Measurements from ENCODE around the gene RIN3. TPM values are rescaled to one million over a fixed set of nuclear protein-coding genes. Genes with fewer than 3 reads are reported as not detected.
A peak's percentile ranks its signal among the peaks of the same experiment; 100 is the strongest.

Gene RIN3
- polyA plus RNA-seq, 4 donors = 1.8 to 18.9 (median 12.1) TPM

DNA sequence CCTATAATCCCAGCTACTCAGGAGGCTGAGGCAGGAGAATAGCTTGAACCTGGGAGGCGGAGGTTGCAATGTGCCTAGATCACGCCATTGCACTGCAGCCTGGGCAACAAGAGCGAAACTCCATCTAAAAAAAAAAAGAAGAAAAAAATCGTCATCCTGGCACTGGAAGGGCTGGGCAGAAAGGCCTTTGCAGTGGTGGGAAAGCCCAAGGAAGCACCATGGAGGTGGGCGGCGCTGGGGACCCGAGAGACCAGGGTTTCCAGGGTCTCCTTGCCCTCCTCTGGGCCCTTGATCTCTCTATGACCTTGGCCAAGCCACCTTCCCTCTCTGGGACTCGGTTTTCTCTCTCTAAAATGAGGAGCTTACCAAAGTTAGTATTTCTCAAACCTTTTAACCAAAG, 169.5 kb downstream of the RIN3 start:
- peaks cover 4 to 56% (median 8%) of the 10 kb centered on the region in 3 donors for H3K36me3 ChIP-seq (ENCODE audit: control insufficient read depth in 3 of 3, insufficient read depth in 2 of 3, low read depth in 1 of 3, low read length in 3 of 3)

DNA sequence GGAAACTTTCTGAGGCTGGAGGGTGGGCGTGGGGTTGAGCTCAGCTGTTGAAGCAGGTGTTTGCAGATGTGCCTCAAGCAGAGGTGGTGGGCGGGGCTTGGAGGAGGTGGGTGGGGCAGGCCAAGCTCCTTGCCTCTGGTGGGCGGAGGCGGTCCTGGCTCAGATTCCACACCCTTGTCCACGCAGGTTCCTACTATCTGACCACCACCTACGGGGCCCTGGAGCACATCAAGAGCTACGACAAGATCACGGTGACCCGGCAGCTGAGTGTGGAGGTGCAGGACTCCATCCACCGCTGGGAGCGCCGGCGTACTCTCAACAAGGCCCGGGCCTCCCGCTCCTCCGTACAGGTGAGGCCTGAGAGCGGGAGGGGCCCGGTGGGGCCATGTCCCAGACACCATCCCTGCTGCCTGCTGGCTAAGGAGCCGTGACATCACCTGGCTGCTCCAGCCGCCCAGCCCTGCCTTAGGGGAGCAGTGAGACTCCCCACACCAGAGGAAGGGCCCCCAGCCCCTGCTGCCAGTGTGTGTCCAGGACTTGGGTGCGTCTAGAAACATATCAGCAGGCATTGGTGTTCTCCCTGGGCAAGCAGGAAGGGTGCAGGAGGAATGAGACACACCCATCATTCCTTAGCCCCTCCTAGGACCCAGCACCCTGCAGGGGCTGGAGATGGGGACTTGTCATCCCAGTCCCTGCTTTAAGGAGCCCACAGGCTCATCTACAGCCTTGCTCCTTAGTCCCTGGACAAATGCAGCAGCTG, 171.4 kb downstream of the RIN3 start:
- 89 to 92% (median 91%) methylated on average over 20 to 21 of the region's 21 CpGs for WGBS, 3 donors
- Histone ChIP-seq H3K27ac (ENCODE audit: low read depth in 1 of 3, low read length in 2 of 3) (no peak overlapping the region), H3K4me1 (ENCODE audit: control insufficient read depth in 3 of 3, insufficient read depth in 2 of 3, low read depth in 1 of 3, low read length in 2 of 3) (peaks cover 0 to 18% (median 0%) of the 10 kb centered on the region in 3 donors), H3K36me3 (ENCODE audit: control insufficient read depth in 3 of 3, insufficient read depth in 2 of 3, low read depth in 1 of 3, low read length in 3 of 3) (peaks cover 0 to 48% (median 4%) of the 10 kb centered on the region in 3 donors), H3K4me3 (ENCODE audit: low read depth in 1 of 3, low read length in 3 of 3) (no peak overlapping the region), H3K9me3 (ENCODE audit: control insufficient read depth in 2 of 2, insufficient read depth in 1 of 2, low read depth in 1 of 2, low read length in 1 of 2) (peaks cover 0 to 2% of the 10 kb centered on the region in 2 donors), H3K27me3 (ENCODE audit: control insufficient read depth in 3 of 3, insufficient read depth in 3 of 3, low read length in 3 of 3) (peaks cover 0 to 4% (median 0%) of the 10 kb centered on the region in 3 donors)
- no peak for DNase-seq
- no peak for FAIRE-seq

More for the DNA sequence above, 169.5 kb downstream of the RIN3 start:
- Histone ChIP-seq H3K9me3 (ENCODE audit: control insufficient read depth in 2 of 2, insufficient read depth in 1 of 2, low read depth in 1 of 2, low read length in 1 of 2) (peaks cover 0 to 2% of the 10 kb centered on the region in 2 donors), H3K27me3 (ENCODE audit: control insufficient read depth in 3 of 3, insufficient read depth in 3 of 3, low read length in 3 of 3) (peaks cover 0 to 4% (median 0%) of the 10 kb centered on the region in 3 donors), H3K4me3 (ENCODE audit: low read depth in 1 of 3, low read length in 3 of 3) (no peak overlapping the region), H3K4me1 (ENCODE audit: control insufficient read depth in 3 of 3, insufficient read depth in 2 of 3, low read depth in 1 of 3, low read length in 2 of 3) (peaks cover 0 to 18% (median 0%) of the 10 kb centered on the region in 3 donors), H3K27ac (ENCODE audit: low read depth in 1 of 3, low read length in 2 of 3) (no peak overlapping the region)
- FAIRE-seq = no peak
- WGBS, 3 donors = 88 to 97% (median 93%) methylated on average over 8 of the region's 8 CpGs
- DNase-seq = no peak

DNA sequence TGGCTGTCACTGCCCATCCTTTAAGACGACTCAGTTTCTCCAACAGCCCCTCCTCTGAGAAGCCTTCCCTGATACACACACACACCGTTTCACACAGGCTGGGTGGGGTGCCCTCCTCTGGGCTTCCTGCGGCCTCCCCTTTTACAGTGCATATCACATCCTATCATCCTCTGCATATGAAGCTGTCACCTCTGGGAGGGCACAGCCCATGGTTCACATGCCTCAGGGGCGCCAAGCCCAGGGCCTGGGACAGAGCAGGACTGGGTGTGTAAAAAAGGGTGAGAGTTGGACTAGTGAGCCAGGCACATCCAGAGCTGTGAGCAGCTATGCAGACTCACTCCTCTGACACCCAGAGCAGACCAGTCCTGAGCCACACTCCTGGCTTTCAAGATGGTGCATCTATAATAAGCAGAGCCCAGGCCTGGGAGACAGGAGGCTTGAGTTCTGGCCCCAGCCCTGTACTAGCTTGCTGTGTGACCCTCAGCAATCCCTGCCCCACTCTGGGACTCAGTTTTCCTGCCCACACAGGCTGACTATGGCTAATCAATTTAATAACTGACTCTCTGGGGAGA, 172.3 kb downstream of the RIN3 start:
- no peak for DNase-seq
- H3K4me1 ChIP-seq (ENCODE audit: control insufficient read depth in 3 of 3, insufficient read depth in 2 of 3, low read depth in 1 of 3, low read length in 2 of 3) = peaks cover 0 to 14% (median 0%) of the 10 kb centered on the region in 3 donors
- no peak overlapping the region for H3K4me3 ChIP-seq (ENCODE audit: low read depth in 1 of 3, low read length in 3 of 3)
- no peaks in the 10 kb centered on the region for H3K9me3 ChIP-seq (ENCODE audit: control insufficient read depth in 2 of 2, insufficient read depth in 1 of 2, low read depth in 1 of 2, low read length in 1 of 2)
- WGBS, 3 donors = 83 to 95% (median 90%) methylated on average over 4 of the region's 4 CpGs
- H3K27me3 ChIP-seq (ENCODE audit: control insufficient read depth in 3 of 3, insufficient read depth in 3 of 3, low read length in 3 of 3) = peaks cover 0 to 4% (median 0%) of the 10 kb centered on the region in 3 donors
- peaks cover 0 to 48% (median 3%) of the 10 kb centered on the region in 3 donors for H3K36me3 ChIP-seq (ENCODE audit: control insufficient read depth in 3 of 3, insufficient read depth in 2 of 3, low read depth in 1 of 3, low read length in 3 of 3)
- no peak for FAIRE-seq
- no peak overlapping the region for H3K27ac ChIP-seq (ENCODE audit: low read depth in 1 of 3, low read length in 2 of 3)

DNA sequence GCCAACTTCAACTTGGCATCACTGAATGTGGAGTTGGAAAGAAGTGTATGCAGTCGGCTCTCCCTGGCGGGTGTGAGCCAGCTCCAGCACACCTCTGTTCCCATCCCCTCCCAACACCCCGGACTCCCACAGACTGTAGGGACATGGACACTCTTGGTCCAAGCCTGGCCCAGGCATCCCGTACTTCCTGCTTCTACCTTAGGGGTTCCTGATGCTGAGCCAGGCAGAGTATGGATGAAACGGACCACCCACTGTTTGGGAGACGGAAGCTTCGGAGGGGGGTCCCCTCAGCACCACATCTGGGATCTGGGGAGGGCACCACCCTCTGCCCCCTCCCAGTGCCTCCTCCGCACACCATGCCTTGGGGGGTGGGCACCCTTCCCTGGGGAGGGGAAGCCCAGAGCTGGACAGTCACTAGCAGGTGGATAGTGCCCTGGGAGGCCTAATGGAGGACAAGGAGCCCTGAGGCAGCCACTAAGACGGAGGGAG, 172.9 kb downstream of the RIN3 start:
- no peak overlapping the region for H3K27ac ChIP-seq (ENCODE audit: low read depth in 1 of 3, low read length in 2 of 3)
- peaks cover 0 to 4% (median 0%) of the 10 kb centered on the region in 3 donors for H3K27me3 ChIP-seq (ENCODE audit: control insufficient read depth in 3 of 3, insufficient read depth in 3 of 3, low read length in 3 of 3)
- 75 to 86% (median 82%) methylated on average over 9 of the region's 9 CpGs for WGBS, 3 donors
- H3K4me1 ChIP-seq (ENCODE audit: control insufficient read depth in 3 of 3, insufficient read depth in 2 of 3, low read depth in 1 of 3, low read length in 2 of 3) = peaks cover 0 to 9% (median 0%) of the 10 kb centered on the region in 3 donors
- H3K4me3 ChIP-seq (ENCODE audit: low read depth in 1 of 3, low read length in 3 of 3) = no peak overlapping the region
- H3K36me3 ChIP-seq (ENCODE audit: control insufficient read depth in 3 of 3, insufficient read depth in 2 of 3, low read depth in 1 of 3, low read length in 3 of 3) = peaks cover 0 to 45% (median 3%) of the 10 kb centered on the region in 3 donors
- no peak for DNase-seq
- FAIRE-seq = no peak
- H3K9me3 ChIP-seq (ENCODE audit: control insufficient read depth in 2 of 2, insufficient read depth in 1 of 2, low read depth in 1 of 2, low read length in 1 of 2) = no peaks in the 10 kb centered on the region

DNA sequence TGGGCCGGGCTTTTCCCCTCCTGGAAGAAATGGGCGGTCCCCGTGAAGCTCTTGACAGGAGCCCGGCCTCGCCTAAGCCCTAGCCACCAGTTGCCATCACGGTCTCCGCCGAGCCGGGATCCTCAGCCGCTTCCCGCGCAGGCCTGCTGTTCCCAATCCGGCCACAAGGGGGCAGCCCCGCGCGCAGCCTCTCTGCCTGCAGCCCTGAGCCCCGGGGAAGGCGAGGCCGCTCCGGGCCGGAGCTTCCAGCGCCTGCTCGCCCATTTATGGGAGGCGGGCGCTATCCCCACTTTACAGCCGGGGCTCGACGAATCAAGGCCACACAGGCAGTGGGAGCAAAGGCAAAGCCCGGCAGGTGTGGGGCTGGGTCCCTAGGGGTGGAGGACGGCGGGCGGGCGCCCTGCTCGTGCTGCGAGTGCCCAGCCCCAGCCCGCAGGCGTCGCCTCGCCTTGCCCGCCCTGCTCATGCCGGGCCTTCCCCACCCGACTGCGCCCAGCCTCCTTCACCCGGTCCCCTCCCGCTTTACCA, 173.4 kb downstream of the RIN3 start:
- DNase-seq (peak; percentile 72 to 87), FAIRE-seq (no peak)
- Histone ChIP-seq H3K36me3 (ENCODE audit: control insufficient read depth in 3 of 3, insufficient read depth in 2 of 3, low read depth in 1 of 3, low read length in 3 of 3) (peaks cover 0 to 42% (median 3%) of the 10 kb centered on the region in 3 donors), H3K9me3 (ENCODE audit: control insufficient read depth in 2 of 2, insufficient read depth in 1 of 2, low read depth in 1 of 2, low read length in 1 of 2) (no peaks in the 10 kb centered on the region), H3K4me3 (ENCODE audit: low read depth in 1 of 3, low read length in 3 of 3) (peak overlapping the region in 2 of 3 donors; percentile 18 to 27), H3K4me1 (ENCODE audit: control insufficient read depth in 3 of 3, insufficient read depth in 2 of 3, low read depth in 1 of 3, low read length in 2 of 3) (peaks cover 0 to 7% (median 0%) of the 10 kb centered on the region in 3 donors), H3K27me3 (ENCODE audit: control insufficient read depth in 3 of 3, insufficient read depth in 3 of 3, low read length in 3 of 3) (peaks cover 0 to 4% (median 0%) of the 10 kb centered on the region in 3 donors), H3K27ac (ENCODE audit: low read depth in 1 of 3, low read length in 2 of 3) (no peak overlapping the region)
- 2 to 31% (median 17%) methylated on average over 26 to 45 of the region's 45 CpGs for WGBS, 3 donors

DNA sequence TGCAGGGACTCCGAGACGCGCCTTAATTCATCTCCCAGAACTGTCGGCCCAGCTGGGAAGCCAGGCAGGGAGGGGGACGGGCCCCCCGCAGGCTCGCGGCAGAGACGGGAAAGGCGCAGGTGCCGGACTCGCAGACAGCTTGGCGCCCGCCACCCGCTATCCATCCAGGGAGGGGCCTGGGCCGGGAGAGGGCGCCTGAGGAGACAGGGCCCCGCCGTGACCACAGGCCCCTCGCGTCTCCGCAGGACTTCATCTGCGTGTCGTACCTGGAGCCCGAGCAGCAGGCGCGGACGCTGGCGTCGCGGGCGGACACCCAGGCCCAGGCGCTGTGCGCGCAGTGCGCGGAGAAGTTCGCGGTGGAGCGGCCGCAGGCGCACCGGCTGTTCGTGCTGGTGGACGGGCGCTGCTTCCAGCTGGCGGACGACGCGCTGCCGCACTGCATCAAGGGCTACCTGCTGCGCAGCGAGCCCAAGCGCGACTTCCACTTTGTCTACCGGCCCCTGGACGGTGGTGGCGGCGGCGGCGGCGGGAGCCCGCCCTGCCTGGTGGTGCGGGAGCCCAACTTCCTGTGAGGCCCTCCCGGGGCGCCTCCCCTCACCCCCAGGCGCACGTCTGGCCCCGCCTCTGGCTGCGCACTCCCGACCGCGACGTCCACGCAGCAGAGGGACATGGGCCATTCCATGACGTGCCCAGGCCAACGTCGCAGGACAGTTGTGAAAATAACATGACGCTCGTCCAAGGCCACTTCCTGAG, 174.3 kb downstream of the RIN3 start:
- no peaks in the 10 kb centered on the region for H3K9me3 ChIP-seq (ENCODE audit: control insufficient read depth in 2 of 2, insufficient read depth in 1 of 2, low read depth in 1 of 2, low read length in 1 of 2)

DNA sequence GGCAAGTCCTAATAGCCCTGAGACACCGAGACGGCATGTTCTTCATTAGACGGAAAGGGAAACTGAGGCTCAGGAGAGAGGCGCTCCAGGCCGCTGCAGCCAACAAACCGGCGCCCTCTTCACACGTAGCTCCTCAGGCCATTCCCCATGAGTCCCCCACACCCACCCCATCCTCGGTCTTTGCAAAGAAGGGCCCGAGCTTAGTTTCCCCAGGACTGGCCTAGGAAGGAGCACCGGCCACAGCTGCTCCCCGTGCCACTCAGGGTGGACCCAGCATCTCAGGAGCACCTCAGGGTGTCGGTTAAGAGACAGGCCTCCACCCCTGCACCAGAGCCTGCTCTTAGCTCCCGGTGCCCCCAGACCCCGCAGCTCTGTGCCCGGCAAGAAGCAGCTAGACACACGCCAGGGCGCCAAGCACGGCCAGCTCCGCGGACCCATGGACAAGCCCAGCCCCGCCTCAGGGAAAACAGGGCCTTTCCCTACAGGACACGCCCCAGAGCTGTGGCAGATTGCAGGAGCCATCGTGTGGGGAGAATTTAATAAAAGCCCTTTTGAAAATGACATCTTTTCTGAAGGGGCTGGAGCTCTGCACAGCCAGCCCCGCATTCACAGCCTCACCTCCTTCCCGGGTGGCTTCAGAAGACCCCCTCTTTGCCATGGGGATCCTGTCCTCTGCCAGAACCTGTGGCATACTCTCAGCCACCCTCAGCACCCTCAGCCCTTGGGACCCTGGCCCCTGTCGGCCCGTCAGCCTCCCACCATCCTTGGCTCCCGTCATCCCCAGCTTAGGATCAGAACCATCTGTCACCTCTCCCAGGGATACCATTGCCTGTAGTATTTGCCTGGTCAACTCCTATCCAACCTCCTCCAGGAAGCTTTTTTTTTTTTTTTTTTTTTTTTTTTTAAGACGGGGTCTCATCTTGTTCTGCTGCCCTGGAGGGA, 175.1 kb downstream of the RIN3 start:
- FAIRE-seq (no peak), DNase-seq (peak in 1 of 2 donors; percentile 25)
- Histone ChIP-seq H3K36me3 (ENCODE audit: control insufficient read depth in 3 of 3, insufficient read depth in 2 of 3, low read depth in 1 of 3, low read length in 3 of 3) (peaks cover 0 to 34% (median 3%) of the 10 kb centered on the region in 3 donors), H3K9me3 (ENCODE audit: control insufficient read depth in 2 of 2, insufficient read depth in 1 of 2, low read depth in 1 of 2, low read length in 1 of 2) (no peaks in the 10 kb centered on the region), H3K27ac (ENCODE audit: low read depth in 1 of 3, low read length in 2 of 3) (no peak overlapping the region), H3K27me3 (ENCODE audit: control insufficient read depth in 3 of 3, insufficient read depth in 3 of 3, low read length in 3 of 3) (peaks cover 0 to 4% (median 0%) of the 10 kb centered on the region in 3 donors), H3K4me3 (ENCODE audit: low read depth in 1 of 3, low read length in 3 of 3) (peak overlapping the region in 1 of 3 donors; percentile 27), H3K4me1 (ENCODE audit: control insufficient read depth in 3 of 3, insufficient read depth in 2 of 3, low read depth in 1 of 3, low read length in 2 of 3) (peaks cover 0 to 7% (median 0%) of the 10 kb centered on the region in 3 donors)
- 69 to 90% (median 86%) methylated on average over 29 to 30 of the region's 30 CpGs for WGBS, 3 donors

More for the DNA sequence above, 174.3 kb downstream of the RIN3 start:
- WGBS, 3 donors = 20 to 56% (median 49%) methylated on average over 45 to 80 of the region's 80 CpGs
- DNase-seq = peak; percentile 28 to 66
- Histone ChIP-seq H3K36me3 (ENCODE audit: control insufficient read depth in 3 of 3, insufficient read depth in 2 of 3, low read depth in 1 of 3, low read length in 3 of 3) (peaks cover 0 to 37% (median 3%) of the 10 kb centered on the region in 3 donors), H3K27me3 (ENCODE audit: control insufficient read depth in 3 of 3, insufficient read depth in 3 of 3, low read length in 3 of 3) (peaks cover 0 to 4% (median 0%) of the 10 kb centered on the region in 3 donors), H3K4me3 (ENCODE audit: low read depth in 1 of 3, low read length in 3 of 3) (peak overlapping the region in 2 of 3 donors; percentile 18 to 27), H3K27ac (ENCODE audit: low read depth in 1 of 3, low read length in 2 of 3) (no peak overlapping the region), H3K4me1 (ENCODE audit: control insufficient read depth in 3 of 3, insufficient read depth in 2 of 3, low read depth in 1 of 3, low read length in 2 of 3) (peaks cover 0 to 7% (median 0%) of the 10 kb centered on the region in 3 donors)
- no peak for FAIRE-seq
